ENCODE measurements around the gene CARMIL3.

Gene CARMIL3

DNA sequence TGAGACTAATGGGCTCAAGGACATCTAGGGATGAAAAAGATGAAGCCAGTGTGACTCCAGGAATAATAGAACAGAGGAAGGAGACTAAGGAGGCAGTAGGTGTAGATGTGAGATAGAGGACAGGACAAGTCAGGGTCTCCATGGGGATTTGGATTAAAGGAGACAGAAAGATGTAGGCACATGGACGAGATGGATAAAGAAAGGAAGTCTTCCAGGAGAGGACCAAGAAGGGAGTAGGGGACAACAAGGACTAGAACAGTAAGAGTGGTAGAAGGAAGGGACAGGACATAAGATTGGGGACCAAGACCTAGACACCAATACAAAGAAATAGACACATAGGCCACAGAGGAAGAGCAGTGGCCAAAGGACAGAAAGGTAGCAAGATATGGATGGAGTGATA, 35.2 kb downstream of the CARMIL3 start:
- Histone ChIP-seq H3F3A (ENCODE audit: low read depth) (no peaks in the 10 kb centered on the region), H3K4me2 (ENCODE audit: low read depth, low read length, poor library complexity, severe bottlenecking) (no peak overlapping the region), H3K27me3 (ENCODE audit: insufficient read depth, low read length, poor library complexity, severe bottlenecking) (no peaks in the 10 kb centered on the region), H3K9ac (ENCODE audit: low read depth, low read length, poor library complexity, severe bottlenecking) (no peak overlapping the region), H3K9me2 (replicated peaks; ENCODE audit: low read depth, low read length) (no peaks in the 10 kb centered on the region), H3K4me1 (ENCODE audit: insufficient read depth, low read length, poor library complexity, severe bottlenecking) (peaks cover 6% of the 10 kb centered on the region), H2AFZ (ENCODE audit: low read length) (no peak overlapping the region), H3K9me3 (ENCODE audit: insufficient read depth, low read depth, low read length) (no peaks in the 10 kb centered on the region), H3K79me2 (ENCODE audit: insufficient read depth, low read length) (no peaks in the 10 kb centered on the region), H3K4me3 (ENCODE audit: low read length, poor library complexity, severe bottlenecking) (no peak overlapping the region), H4K20me1 (ENCODE audit: insufficient read depth, low read length, poor library complexity, severe bottlenecking) (no peaks in the 10 kb centered on the region), H3K36me3 (ENCODE audit: insufficient read depth, low read length) (no peaks in the 10 kb centered on the region)
- no peak for TF ChIP-seq EZH2phosphoT487 (IDR thresholded peaks at IDR 0.05; ENCODE audit: borderline replicate concordance)
- TF ChIP-seq, protein P1, sequence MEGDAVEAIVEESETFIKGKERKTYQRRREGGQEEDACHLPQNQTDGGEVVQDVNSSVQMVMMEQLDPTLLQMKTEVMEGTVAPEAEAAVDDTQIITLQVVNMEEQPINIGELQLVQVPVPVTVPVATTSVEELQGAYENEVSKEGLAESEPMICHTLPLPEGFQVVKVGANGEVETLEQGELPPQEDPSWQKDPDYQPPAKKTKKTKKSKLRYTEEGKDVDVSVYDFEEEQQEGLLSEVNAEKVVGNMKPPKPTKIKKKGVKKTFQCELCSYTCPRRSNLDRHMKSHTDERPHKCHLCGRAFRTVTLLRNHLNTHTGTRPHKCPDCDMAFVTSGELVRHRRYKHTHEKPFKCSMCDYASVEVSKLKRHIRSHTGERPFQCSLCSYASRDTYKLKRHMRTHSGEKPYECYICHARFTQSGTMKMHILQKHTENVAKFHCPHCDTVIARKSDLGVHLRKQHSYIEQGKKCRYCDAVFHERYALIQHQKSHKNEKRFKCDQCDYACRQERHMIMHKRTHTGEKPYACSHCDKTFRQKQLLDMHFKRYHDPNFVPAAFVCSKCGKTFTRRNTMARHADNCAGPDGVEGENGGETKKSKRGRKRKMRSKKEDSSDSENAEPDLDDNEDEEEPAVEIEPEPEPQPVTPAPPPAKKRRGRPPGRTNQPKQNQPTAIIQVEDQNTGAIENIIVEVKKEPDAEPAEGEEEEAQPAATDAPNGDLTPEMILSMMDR (conservative IDR thresholded peaks at IDR 0.05; ENCODE audit: low read length): no peak

DNA sequence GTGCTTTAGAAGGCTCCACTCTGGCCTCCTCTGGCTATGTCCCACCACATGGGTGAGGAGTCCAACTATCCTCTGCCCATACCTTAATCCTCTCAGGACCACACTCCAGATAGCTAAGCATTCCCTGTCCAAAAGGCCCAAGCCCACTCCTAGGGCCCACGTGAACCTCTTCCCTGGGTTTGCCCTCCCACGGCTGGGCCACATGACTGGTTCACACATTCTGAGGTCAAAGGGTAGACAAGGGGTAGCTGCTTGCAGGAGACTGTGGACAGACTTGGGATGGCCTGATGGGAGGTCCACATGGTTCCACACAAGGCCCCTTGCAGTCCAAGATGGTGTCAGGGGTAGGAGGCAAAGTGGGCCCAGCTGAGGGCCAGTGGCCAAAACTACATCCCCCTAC, 36.3 kb downstream of the CARMIL3 start:
- no peaks in the 10 kb centered on the region for H4K20me1 ChIP-seq (ENCODE audit: insufficient read depth, low read length, poor library complexity, severe bottlenecking)
- no peak overlapping the region for H3K4me3 ChIP-seq (ENCODE audit: low read length, poor library complexity, severe bottlenecking)
- no peaks in the 10 kb centered on the region for H3K9me3 ChIP-seq (ENCODE audit: insufficient read depth, low read depth, low read length)
- no peak overlapping the region for H2AFZ ChIP-seq (ENCODE audit: low read length)
- no peaks in the 10 kb centered on the region for H3F3A ChIP-seq (ENCODE audit: low read depth)
- H3K79me2 ChIP-seq (ENCODE audit: insufficient read depth, low read length): peaks cover 6% of the 10 kb centered on the region; the same call in 1 of the 2 replicates
- H3K36me3 ChIP-seq (ENCODE audit: insufficient read depth, low read length): no peaks in the 10 kb centered on the region
- peaks cover 15% of the 10 kb centered on the region for H3K4me1 ChIP-seq (ENCODE audit: insufficient read depth, low read length, poor library complexity, severe bottlenecking)
- no peak for TF ChIP-seq EZH2phosphoT487 (IDR thresholded peaks at IDR 0.05; ENCODE audit: borderline replicate concordance)
- TF ChIP-seq, protein P1 (conservative IDR thresholded peaks at IDR 0.05; ENCODE audit: low read length): no peak
- no peak overlapping the region for H3K4me2 ChIP-seq (ENCODE audit: low read depth, low read length, poor library complexity, severe bottlenecking)
- no peaks in the 10 kb centered on the region for H3K9me2 ChIP-seq (replicated peaks; ENCODE audit: low read depth, low read length)
- no peak overlapping the region for H3K9ac ChIP-seq (ENCODE audit: low read depth, low read length, poor library complexity, severe bottlenecking)
- no peaks in the 10 kb centered on the region for H3K27me3 ChIP-seq (ENCODE audit: insufficient read depth, low read length, poor library complexity, severe bottlenecking)

DNA sequence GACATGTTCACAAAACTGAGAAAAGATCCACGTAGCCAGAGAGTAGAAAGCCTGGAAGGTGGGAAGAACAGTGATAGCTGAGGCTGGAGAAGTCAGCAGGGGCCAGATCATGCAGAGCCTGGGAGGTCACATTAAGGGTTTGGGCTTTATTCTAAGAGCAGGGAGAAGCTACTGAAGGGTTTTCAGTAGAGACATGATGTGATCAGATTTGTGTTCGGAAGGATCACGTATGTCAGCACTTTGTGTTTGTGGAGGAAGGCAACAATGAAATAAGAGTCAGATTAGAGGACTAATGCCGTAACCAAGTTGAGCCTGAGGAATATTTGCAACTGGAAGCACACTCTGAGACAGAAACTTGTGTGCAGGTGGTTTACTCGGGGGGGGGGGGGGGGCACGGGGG, 38.1 kb downstream of the CARMIL3 start:
- H3K9me2 ChIP-seq (replicated peaks; ENCODE audit: low read depth, low read length): no peaks in the 10 kb centered on the region
- H3K9me3 ChIP-seq (ENCODE audit: insufficient read depth, low read depth, low read length): no peaks in the 10 kb centered on the region
- no peak overlapping the region for H3K4me3 ChIP-seq (ENCODE audit: low read length, poor library complexity, severe bottlenecking)
- H3K4me1 ChIP-seq (ENCODE audit: insufficient read depth, low read length, poor library complexity, severe bottlenecking): peaks cover 16% of the 10 kb centered on the region
- no peaks in the 10 kb centered on the region for H3K36me3 ChIP-seq (ENCODE audit: insufficient read depth, low read length)
- no peak overlapping the region for H3K9ac ChIP-seq (ENCODE audit: low read depth, low read length, poor library complexity, severe bottlenecking)
- H3K79me2 ChIP-seq (ENCODE audit: insufficient read depth, low read length): peaks cover 13% of the 10 kb centered on the region
- no peak overlapping the region for H2AFZ ChIP-seq (ENCODE audit: low read length)
- H3K4me2 ChIP-seq (ENCODE audit: low read depth, low read length, poor library complexity, severe bottlenecking): no peak overlapping the region
- no peaks in the 10 kb centered on the region; the same call in 1 of the 2 replicates for H3F3A ChIP-seq (ENCODE audit: low read depth)
- TF ChIP-seq EZH2phosphoT487 (IDR thresholded peaks at IDR 0.05; ENCODE audit: borderline replicate concordance): no peak
- TF ChIP-seq, protein P1 (conservative IDR thresholded peaks at IDR 0.05; ENCODE audit: low read length): no peak
- H4K20me1 ChIP-seq (ENCODE audit: insufficient read depth, low read length, poor library complexity, severe bottlenecking): no peaks in the 10 kb centered on the region
- H3K27me3 ChIP-seq (ENCODE audit: insufficient read depth, low read length, poor library complexity, severe bottlenecking): no peaks in the 10 kb centered on the region
